GM18498 (cell line): ENCODE results near the gene NFE2L1.
"Not testable (repeated sequence)": the region's sequence is repeated elsewhere in the genome, so short reads cannot be mapped to it uniquely, and the experiment has no call there.

Experiments
- ATAC-seq: cut with Tn5 transposase; IDR thresholded peaks from one replicate; pipeline ENCODE4 v1.9.1; 2021; ENCODE audit warnings: mild to moderate bottlenecking, moderate library complexity; ENCODE audit not compliant: unreplicated experiment

The NFE2L1 gene

GRCh38 chr17:48047741-48048383, at the start of gene NFE2L1:
NFE2L1 (plus strand) TSS chr17:48048359; CDS start chr17:48051119, 2,760 bp downstream.
- peak; percentile 90 for ATAC-seq

GRCh38 chr17:47999582-47999981, 48.6 kb upstream of the NFE2L1 start:
- no peak for ATAC-seq

GRCh38 chr17:48001197-48001596, 47.0 kb upstream of the NFE2L1 start:
- ATAC-seq: no peak

GRCh38 chr17:48001657-48002056, 46.5 kb upstream of the NFE2L1 start:
- ATAC-seq: not testable (repeated sequence)

- ATAC-seq: no peak
Observed at GRCh38 chr17:48002266-48002915, 45.8 kb upstream of the NFE2L1 start.

- no peak for ATAC-seq
Observed at GRCh38 chr17:48002916-48003416, 45.2 kb upstream of the NFE2L1 start.

GRCh38 chr17:48003417-48004151, 44.6 kb upstream of the NFE2L1 start:
- no peak for ATAC-seq

- ATAC-seq: no peak
Observed at GRCh38 chr17:48004983-48005382, 43.2 kb upstream of the NFE2L1 start.

GRCh38 chr17:48006936-48007709, 41.0 kb upstream of the NFE2L1 start:
- no peak for ATAC-seq

- ATAC-seq: no peak
Observed at GRCh38 chr17:48010193-48010592, 38.0 kb upstream of the NFE2L1 start.

GRCh38 chr17:48011405-48012150, 36.6 kb upstream of the NFE2L1 start:
- no peak for ATAC-seq

GRCh38 chr17:48012151-48012520, 36.0 kb upstream of the NFE2L1 start:
- ATAC-seq: no peak

GRCh38 chr17:48012654-48013053, 35.5 kb upstream of the NFE2L1 start:
- ATAC-seq: no peak

GRCh38 chr17:48013876-48014594, 34.1 kb upstream of the NFE2L1 start:
- no peak for ATAC-seq

- no peak for ATAC-seq
Observed at GRCh38 chr17:48014595-48015111, 33.5 kb upstream of the NFE2L1 start.

GRCh38 chr17:48016112-48016511, 32.0 kb upstream of the NFE2L1 start:
- ATAC-seq: no peak

GRCh38 chr17:48017817-48018158, 30.4 kb upstream of the NFE2L1 start:
- peak; percentile 18 for ATAC-seq

GRCh38 chr17:48021934-48022333, 26.2 kb upstream of the NFE2L1 start:
- ATAC-seq: no peak

- ATAC-seq: no peak
Observed at GRCh38 chr17:48022901-48023300, 25.3 kb upstream of the NFE2L1 start.
